IMR-90 (cell line): Measurements from ENCODE around the gene C1R. TPM values are rescaled to one million over a fixed set of nuclear protein-coding genes. Genes with fewer than 3 reads are reported as not detected.
A peak's percentile ranks its signal among the peaks of the same experiment; 100 is the strongest.

Experiments
- ATAC-seq: fragments of 200-7000 bp; cut with Tn5 transposase; 2 replicates; pipeline ENCODE4 v1.9.1; 2020; ENCODE audit warnings: low read depth, mild to moderate bottlenecking, moderate library complexity
- BruUV-seq: library from RNA; stranded (reverse); fragments of 400-500 nt; replicated peaks from 2 replicates; lab custom pipeline; 2021; lab: Mats Ljungman, UMichigan
- CTCF ChIA-PET: fragments of 300-600 bp; formaldehyde crosslinking; extraction: SDS; loops from one replicate; lab custom pipeline; 2021; ENCODE audit warnings: antibody characterized with exemption; lab: Yijun Ruan, JAX
- POLR2A ChIA-PET: fragments of 300-600 bp; sonication (Branson Sonifier 250); formaldehyde crosslinking; loops from one replicate; lab custom pipeline; 2022; ENCODE audit warnings: antibody characterized with exemption; ENCODE audit not compliant: unreplicated experiment; lab: Charles Lee
- DNase-seq: peaks from one replicate; pipeline ENCODE4 v3.0.0; 2013
- H2AFZ ChIP-seq: replicated peaks from 2 replicates; pipeline ENCODE3; 2013; ENCODE audit warnings: low read length, mild to moderate bottlenecking; ENCODE audit not compliant: poor library complexity
- H2AK5ac ChIP-seq: 2 replicates; pipeline ENCODE4 v1.6.1; 2013; ENCODE audit warnings: low read depth, low read length, inconsistent platforms
- H2AK9ac ChIP-seq: replicated peaks from 2 replicates; pipeline ENCODE3; 2013; ENCODE audit warnings: mild to moderate bottlenecking, low read depth, low read length, moderate library complexity; ENCODE audit not compliant: poor library complexity
- H2BK120ac ChIP-seq: 2 replicates; pipeline ENCODE4 v1.6.1; 2013; ENCODE audit warnings: low read depth, low read length, inconsistent platforms
- H2BK15ac ChIP-seq: 3 replicates; pipeline ENCODE4 v1.6.1; 2013; ENCODE audit warnings: low read depth, low read length, inconsistent platforms
- H2BK20ac ChIP-seq: 2 replicates; pipeline ENCODE4 v1.6.1; 2013; ENCODE audit warnings: low read depth, mild to moderate bottlenecking, inconsistent platforms, low read length, moderate library complexity
- H2BK5ac ChIP-seq: 2 replicates; pipeline ENCODE4 v1.6.1; 2013; ENCODE audit warnings: mild to moderate bottlenecking, low read depth, low read length, inconsistent platforms; ENCODE audit not compliant: poor library complexity, severe bottlenecking
- H3K14ac ChIP-seq: replicated peaks from 2 replicates; pipeline ENCODE4 v1.6.1; 2013; ENCODE audit warnings: low read depth, low read length, inconsistent platforms
- H3K18ac ChIP-seq: 2 replicates; pipeline ENCODE4 v1.6.1; 2013; ENCODE audit warnings: low read depth, low read length, control low read depth
- H3K23ac ChIP-seq: 2 replicates; pipeline ENCODE4 v1.6.1; 2013; ENCODE audit warnings: low read depth, low read length, inconsistent platforms
- H3K27ac ChIP-seq: 2 replicates; pipeline ENCODE4 v1.5.1; 2013; ENCODE audit warnings: mild to moderate bottlenecking, control low read depth, low read length; ENCODE audit not compliant: insufficient read depth
- H3K27me3 ChIP-seq: 2 replicates; pipeline ENCODE4 v1.6.1; 2013; ENCODE audit warnings: low read length; ENCODE audit not compliant: control insufficient read depth, insufficient read depth
- H3K36me3 ChIP-seq: 2 replicates; pipeline ENCODE4 v1.6.1; 2013; ENCODE audit warnings: low read length, mixed read lengths; ENCODE audit not compliant: control insufficient read depth, insufficient read depth
- H3K4ac ChIP-seq: 2 replicates; pipeline ENCODE4 v1.6.1; 2013; ENCODE audit warnings: low read depth, low read length, inconsistent platforms
- H3K4me1 ChIP-seq: 2 replicates; pipeline ENCODE4 v1.6.1; 2013; ENCODE audit warnings: low read length, mixed read lengths; ENCODE audit not compliant: control insufficient read depth, insufficient read depth
- H3K4me2 ChIP-seq: 2 replicates; pipeline ENCODE4 v1.6.1; 2013; ENCODE audit warnings: low read depth, mild to moderate bottlenecking, control low read depth, low read length, moderate library complexity
- H3K4me3 ChIP-seq: 2 replicates; pipeline ENCODE4 v1.5.1; 2013; ENCODE audit warnings: low read depth, mild to moderate bottlenecking, control low read depth, low read length, moderate library complexity; ENCODE audit not compliant: insufficient read depth
- H3K56ac ChIP-seq: 2 replicates; pipeline ENCODE4 v1.6.1; 2013; ENCODE audit warnings: low read length, inconsistent platforms; ENCODE audit not compliant: insufficient read depth; ENCODE audit errors: extremely low read depth
- H3K79me1 ChIP-seq, 2 experiments: 2 replicates each; pipeline ENCODE4 v1.6.1; 2013; ENCODE audit warnings: low read length in 2 of 2, inconsistent platforms in 1 of 2, low read depth in 1 of 2
- H3K9ac ChIP-seq: 2 replicates; pipeline ENCODE4 v1.6.1; 2013; ENCODE audit warnings: low read depth, low read length, control low read depth
- H3K9me1 ChIP-seq: 2 replicates; pipeline ENCODE4 v1.6.1; 2013; ENCODE audit warnings: low read length, inconsistent platforms; ENCODE audit not compliant: insufficient read depth
- H3K9me3 ChIP-seq: 2 replicates; pipeline ENCODE4 v1.6.1; 2013; ENCODE audit warnings: low read length; ENCODE audit not compliant: control insufficient read depth, insufficient read depth
- H4K20me1 ChIP-seq: 2 replicates; pipeline ENCODE4 v1.6.1; 2013; ENCODE audit warnings: low read length, inconsistent platforms; ENCODE audit not compliant: insufficient read depth
- H4K5ac ChIP-seq: 2 replicates; pipeline ENCODE4 v1.6.1; 2013; ENCODE audit warnings: mild to moderate bottlenecking, low read depth, low read length, control low read depth
- H4K8ac ChIP-seq, 2 experiments: 2 replicates each; pipeline ENCODE4 v1.6.1; 2013; ENCODE audit warnings: low read depth in 2 of 2, low read length in 2 of 2, control low read depth in 1 of 2, inconsistent platforms in 1 of 2
- H4K91ac ChIP-seq: 2 replicates; pipeline ENCODE4 v1.6.1; 2013; ENCODE audit warnings: low read depth, low read length, inconsistent platforms; ENCODE audit not compliant: insufficient read depth
- RFX5 ChIP-seq: IDR thresholded peaks from 2 replicates; pipeline ENCODE4 v1.8.0; 2012; ENCODE audit warnings: low read depth, mild to moderate bottlenecking, low read length, moderate library complexity
- USF2 ChIP-seq: fragments of 150-350 bp; IDR thresholded peaks from 2 replicates; pipeline ENCODE4 v1.6.1; 2017; ENCODE audit warnings: mild to moderate bottlenecking, antibody characterized with exemption, low read length, low read depth
- WGBS, 2 experiments: methylation state at CpG; one replicate each; pipeline versions ENCODE4 v1.1.5 to v1.1.7; 2013; ENCODE audit warnings: missing lambda C conversion rate in 2 of 2; ENCODE audit not compliant: insufficient read length in 1 of 2; ENCODE audit errors: extremely low coverage in 2 of 2; 5-methylcytosine and 5-hydroxymethylcytosine counted together
- dilution Hi-C: fragments of 300-500 bp; cut with HindIII; formaldehyde crosslinking; loops from one replicate; pipeline ENCODE4 v1.14.3; 2018; ENCODE audit warnings: low sequenced_read_pairs; ENCODE audit not compliant: unreplicated experiment
- in situ Hi-C: fragments of 300-500 bp; cut with MboI; formaldehyde crosslinking; loops from 3 replicates; pipeline ENCODE4 v1.14.3; 2019; ENCODE audit warnings: low sequenced_read_pairs, inconsistent platforms, mixed read lengths
- intact Hi-C: fragments of 100-400 bp; cut with micrococcal nuclease; formaldehyde crosslinking; loops from 2 replicates; pipeline ENCODE4 v1.10.0; 2022
- polyA plus RNA-seq, 3 experiments: library from polyadenylated mRNA; depleted of rRNA; stranded (reverse); fragments of >200 nt; gene quantifications; 2 replicates each; pipeline ENCODE4 v1.2.3, GENCODE V29; 2012; ENCODE audit warnings: low replicate concordance in 1 of 3
- total RNA-seq: library from RNA; depleted of rRNA; stranded (reverse); fragments of >200 nt; gene quantifications from 2 replicates; pipeline ENCODE4 v1.2.3, GENCODE V29; 2012

The C1R gene
- total and polyA plus RNA-seq, 2 of the 4 experiments (the other 2 are of a cell fraction), result 38.4 to 165 TPM

- dilution Hi-C loops, result no loop called here
- in situ Hi-C loops, result no loop called here
- peak overlapping the region; percentile 1; the same call in 1 of the 2 replicates for H3K27ac ChIP-seq
- no peaks in the 10 kb centered on the region for H3K27me3 ChIP-seq
- peaks cover 49% of the 10 kb centered on the region for H3K36me3 ChIP-seq
- H4K91ac ChIP-seq, result peak overlapping the region; percentile 99; the same call in 1 of the 2 replicates
- H2BK15ac ChIP-seq, result no peak overlapping the region
- H3K79me1 ChIP-seq, result peaks cover 13 to 28% of the 10 kb centered on the region in 2 experiments; a peak in 3 of 4 replicates
- no peak overlapping the region; the same call in 1 of the 2 replicates for H4K5ac ChIP-seq
- no peak overlapping the region; a peak in 2 of 4 replicates for H4K8ac ChIP-seq
- peak overlapping the region; percentile 18; the same call in 1 of the 2 replicates for H3K18ac ChIP-seq
- peaks cover 24% of the 10 kb centered on the region for H3K9me1 ChIP-seq
- H3K14ac ChIP-seq, result peak overlapping the region; percentile 8; the same call in 1 of the 2 replicates
- ATAC-seq (no peak), DNase-seq (peak; percentile 55)
- H2BK120ac ChIP-seq, result 0 out of 2 replicates have a peak overlapping the region, but pooled peaks have one; percentile 13
- TF ChIP-seq RFX5 (no peak), USF2 (peak; percentile 76)
- H3K23ac ChIP-seq, result peak overlapping the region; percentile 22; the same call in 1 of the 2 replicates
- no peak overlapping the region for H3K56ac ChIP-seq
- intact Hi-C loops, result no loop called here
- H3K9me3 ChIP-seq, result no peaks in the 10 kb centered on the region
- H2BK5ac ChIP-seq, result no peak overlapping the region
- no peak overlapping the region for H2AK9ac ChIP-seq
- peak overlapping the region; percentile 92 for H3K9ac ChIP-seq
- peak overlapping the region; percentile 92; the same call in 1 of the 2 replicates for H3K4me2 ChIP-seq
- CTCF ChIA-PET, result interaction anchor here (1.1 kb wide), 2 partner anchors 23 to 30 kb away, joined by 3 to 4 read pairs; partner anchors contain the start of gene C1S
- no peak overlapping the region for H3K4me3 ChIP-seq
- H2AFZ ChIP-seq, result peak overlapping the region; percentile 5
- POLR2A ChIA-PET, result no interaction called here
- peak overlapping the region; percentile 99 for H3K4ac ChIP-seq
- 69% methylated on average over 11 of the region's 16 CpGs; no CpG with 5 or more reads in 1 of the 2 experiments for WGBS, 2 experiments
- H2BK20ac ChIP-seq, result peak overlapping the region; percentile 2; the same call in 1 of the 2 replicates
- H3K4me1 ChIP-seq, result peaks cover 26% of the 10 kb centered on the region
- H2AK5ac ChIP-seq, result peak overlapping the region; percentile 91; the same call in 1 of the 2 replicates
- no TSS peak for BruUV-seq
- H4K20me1 ChIP-seq, result no peaks in the 10 kb centered on the region
Measured at GRCh38 chr12:7090222-7090998, 1.8 kb downstream of the C1R start.
